IMR-90 (cell line): Measurements from ENCODE around the gene PCBP3. TPM values are rescaled to one million over a fixed set of nuclear protein-coding genes. Genes with fewer than 3 reads are reported as not detected.

Experiments used
- ATAC-seq: fragments of 200-7000 bp; cut with Tn5 transposase; 2 replicates; pipeline ENCODE4 v1.9.1; 2020; ENCODE audit warnings: low read depth, mild to moderate bottlenecking, moderate library complexity
- BruUV-seq: library from RNA; stranded (reverse); fragments of 400-500 nt; replicated peaks from 2 replicates; lab custom pipeline; 2021; lab: Mats Ljungman, UMichigan
- CTCF ChIA-PET: fragments of 300-600 bp; formaldehyde crosslinking; extraction: SDS; loops from one replicate; lab custom pipeline; 2021; ENCODE audit warnings: antibody characterized with exemption; lab: Yijun Ruan, JAX
- POLR2A ChIA-PET: fragments of 300-600 bp; sonication (Branson Sonifier 250); formaldehyde crosslinking; loops from one replicate; lab custom pipeline; 2022; ENCODE audit warnings: antibody characterized with exemption; ENCODE audit not compliant: unreplicated experiment; lab: Charles Lee
- DNase-seq: peaks from one replicate; pipeline ENCODE4 v3.0.0; 2013
- H2AFZ ChIP-seq: replicated peaks from 2 replicates; pipeline ENCODE3; 2013; ENCODE audit warnings: low read length, mild to moderate bottlenecking; ENCODE audit not compliant: poor library complexity
- H2AK5ac ChIP-seq: 2 replicates; pipeline ENCODE4 v1.6.1; 2013; ENCODE audit warnings: low read depth, low read length, inconsistent platforms
- H2AK9ac ChIP-seq: replicated peaks from 2 replicates; pipeline ENCODE3; 2013; ENCODE audit warnings: mild to moderate bottlenecking, low read depth, low read length, moderate library complexity; ENCODE audit not compliant: poor library complexity
- H2BK120ac ChIP-seq: 2 replicates; pipeline ENCODE4 v1.6.1; 2013; ENCODE audit warnings: low read depth, low read length, inconsistent platforms
- H2BK15ac ChIP-seq: 3 replicates; pipeline ENCODE4 v1.6.1; 2013; ENCODE audit warnings: low read depth, low read length, inconsistent platforms
- H2BK20ac ChIP-seq: 2 replicates; pipeline ENCODE4 v1.6.1; 2013; ENCODE audit warnings: low read depth, mild to moderate bottlenecking, inconsistent platforms, low read length, moderate library complexity
- H2BK5ac ChIP-seq: 2 replicates; pipeline ENCODE4 v1.6.1; 2013; ENCODE audit warnings: mild to moderate bottlenecking, low read depth, low read length, inconsistent platforms; ENCODE audit not compliant: poor library complexity, severe bottlenecking
- H3K14ac ChIP-seq: replicated peaks from 2 replicates; pipeline ENCODE4 v1.6.1; 2013; ENCODE audit warnings: low read depth, low read length, inconsistent platforms
- H3K18ac ChIP-seq: 2 replicates; pipeline ENCODE4 v1.6.1; 2013; ENCODE audit warnings: low read depth, low read length, control low read depth
- H3K23ac ChIP-seq: 2 replicates; pipeline ENCODE4 v1.6.1; 2013; ENCODE audit warnings: low read depth, low read length, inconsistent platforms
- H3K27ac ChIP-seq: 2 replicates; pipeline ENCODE4 v1.5.1; 2013; ENCODE audit warnings: mild to moderate bottlenecking, control low read depth, low read length; ENCODE audit not compliant: insufficient read depth
- H3K27me3 ChIP-seq: 2 replicates; pipeline ENCODE4 v1.6.1; 2013; ENCODE audit warnings: low read length; ENCODE audit not compliant: control insufficient read depth, insufficient read depth
- H3K36me3 ChIP-seq: 2 replicates; pipeline ENCODE4 v1.6.1; 2013; ENCODE audit warnings: low read length, mixed read lengths; ENCODE audit not compliant: control insufficient read depth, insufficient read depth
- H3K4ac ChIP-seq: 2 replicates; pipeline ENCODE4 v1.6.1; 2013; ENCODE audit warnings: low read depth, low read length, inconsistent platforms
- H3K4me1 ChIP-seq: 2 replicates; pipeline ENCODE4 v1.6.1; 2013; ENCODE audit warnings: low read length, mixed read lengths; ENCODE audit not compliant: control insufficient read depth, insufficient read depth
- H3K4me2 ChIP-seq: 2 replicates; pipeline ENCODE4 v1.6.1; 2013; ENCODE audit warnings: low read depth, mild to moderate bottlenecking, control low read depth, low read length, moderate library complexity
- H3K4me3 ChIP-seq: 2 replicates; pipeline ENCODE4 v1.5.1; 2013; ENCODE audit warnings: low read depth, mild to moderate bottlenecking, control low read depth, low read length, moderate library complexity; ENCODE audit not compliant: insufficient read depth
- H3K56ac ChIP-seq: 2 replicates; pipeline ENCODE4 v1.6.1; 2013; ENCODE audit warnings: low read length, inconsistent platforms; ENCODE audit not compliant: insufficient read depth; ENCODE audit errors: extremely low read depth
- H3K79me1 ChIP-seq, 2 experiments: 2 replicates each; pipeline ENCODE4 v1.6.1; 2013; ENCODE audit warnings: low read length in 2 of 2, inconsistent platforms in 1 of 2, low read depth in 1 of 2
- H3K9ac ChIP-seq: 2 replicates; pipeline ENCODE4 v1.6.1; 2013; ENCODE audit warnings: low read depth, low read length, control low read depth
- H3K9me1 ChIP-seq: 2 replicates; pipeline ENCODE4 v1.6.1; 2013; ENCODE audit warnings: low read length, inconsistent platforms; ENCODE audit not compliant: insufficient read depth
- H3K9me3 ChIP-seq: 2 replicates; pipeline ENCODE4 v1.6.1; 2013; ENCODE audit warnings: low read length; ENCODE audit not compliant: control insufficient read depth, insufficient read depth
- H4K20me1 ChIP-seq: 2 replicates; pipeline ENCODE4 v1.6.1; 2013; ENCODE audit warnings: low read length, inconsistent platforms; ENCODE audit not compliant: insufficient read depth
- H4K5ac ChIP-seq: 2 replicates; pipeline ENCODE4 v1.6.1; 2013; ENCODE audit warnings: mild to moderate bottlenecking, low read depth, low read length, control low read depth
- H4K8ac ChIP-seq, 2 experiments: 2 replicates each; pipeline ENCODE4 v1.6.1; 2013; ENCODE audit warnings: low read depth in 2 of 2, low read length in 2 of 2, control low read depth in 1 of 2, inconsistent platforms in 1 of 2
- H4K91ac ChIP-seq: 2 replicates; pipeline ENCODE4 v1.6.1; 2013; ENCODE audit warnings: low read depth, low read length, inconsistent platforms; ENCODE audit not compliant: insufficient read depth
- CEBPB ChIP-seq: IDR thresholded peaks from 2 replicates; pipeline ENCODE4 v1.6.1; 2012; ENCODE audit warnings: low read depth, low read length, improper control_type of control experiment
- CHD1 ChIP-seq: IDR thresholded peaks from 2 replicates; pipeline ENCODE4 v1.6.1; 2012; ENCODE audit warnings: low read depth, low read length, improper control_type of control experiment
- CTCF ChIP-seq: conservative IDR thresholded peaks from 2 replicates; pipeline ENCODE4 v1.5.1; 2012; ENCODE audit warnings: mild to moderate bottlenecking, low read depth, low read length, improper control_type of control experiment
- FOS ChIP-seq: fragments of 150-350 bp; IDR thresholded peaks from 2 replicates; pipeline ENCODE4 v1.6.1; 2016; ENCODE audit warnings: low read depth, low read length
- RAD21 ChIP-seq: IDR thresholded peaks from 2 replicates; pipeline ENCODE4 v1.6.1; 2012; ENCODE audit warnings: low read length, improper control_type of control experiment
- RCOR1 ChIP-seq: IDR thresholded peaks from 2 replicates; pipeline ENCODE4 v1.6.1; 2012; ENCODE audit warnings: mild to moderate bottlenecking, low read length, improper control_type of control experiment; ENCODE audit not compliant: insufficient replicate concordance
- USF2 ChIP-seq: fragments of 150-350 bp; IDR thresholded peaks from 2 replicates; pipeline ENCODE4 v1.6.1; 2017; ENCODE audit warnings: mild to moderate bottlenecking, antibody characterized with exemption, low read length, low read depth
- WGBS, 2 experiments: methylation state at CpG; one replicate each; pipeline versions ENCODE4 v1.1.5 to v1.1.7; 2013; ENCODE audit warnings: missing lambda C conversion rate in 2 of 2; ENCODE audit not compliant: insufficient read length in 1 of 2; ENCODE audit errors: extremely low coverage in 2 of 2; 5-methylcytosine and 5-hydroxymethylcytosine counted together
- dilution Hi-C: fragments of 300-500 bp; cut with HindIII; formaldehyde crosslinking; loops from one replicate; pipeline ENCODE4 v1.14.3; 2018; ENCODE audit warnings: low sequenced_read_pairs; ENCODE audit not compliant: unreplicated experiment
- in situ Hi-C: fragments of 300-500 bp; cut with MboI; formaldehyde crosslinking; loops from 3 replicates; pipeline ENCODE4 v1.14.3; 2019; ENCODE audit warnings: low sequenced_read_pairs, inconsistent platforms, mixed read lengths
- intact Hi-C: fragments of 100-400 bp; cut with micrococcal nuclease; formaldehyde crosslinking; loops from 2 replicates; pipeline ENCODE4 v1.10.0; 2022
- polyA plus RNA-seq, 3 experiments: library from polyadenylated mRNA; depleted of rRNA; stranded (reverse); fragments of >200 nt; gene quantifications; 2 replicates each; pipeline ENCODE4 v1.2.3, GENCODE V29; 2012; ENCODE audit warnings: low replicate concordance in 1 of 3
- total RNA-seq: library from RNA; depleted of rRNA; stranded (reverse); fragments of >200 nt; gene quantifications from 2 replicates; pipeline ENCODE4 v1.2.3, GENCODE V29; 2012

PCBP3 gene
- total and polyA plus RNA-seq, 2 of the 4 experiments (the other 2 are of a cell fraction), result 2.9 to 3.9 TPM

DNA sequence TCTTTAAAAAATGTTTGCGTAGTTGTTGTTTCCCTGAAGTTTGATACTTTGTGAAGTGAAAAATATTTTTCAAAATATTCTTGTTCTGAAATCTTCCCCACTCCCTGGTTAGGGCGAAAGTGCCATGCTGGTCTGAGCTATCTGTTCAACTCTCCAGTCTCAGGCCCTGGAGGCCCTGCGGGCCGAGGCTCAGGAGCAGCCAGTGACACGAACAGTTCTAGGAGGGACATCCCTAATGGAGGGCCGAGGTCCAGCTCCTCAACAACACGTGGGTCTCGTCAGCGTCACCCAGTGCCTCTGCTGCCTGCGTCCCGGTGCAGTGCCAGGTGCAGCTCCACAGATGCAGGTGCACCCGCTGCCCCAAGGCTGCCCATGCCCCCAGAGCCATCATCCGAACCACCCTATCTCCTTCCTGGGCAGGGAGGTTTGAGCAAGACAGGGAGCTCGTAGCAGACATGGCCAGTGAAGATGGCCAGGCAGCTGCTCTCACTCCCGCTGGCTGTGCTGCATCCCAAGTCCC is 268.3 kb downstream of the PCBP3 start:
- H2AK9ac ChIP-seq, result no peak overlapping the region
- TF ChIP-seq RCOR1 (no peak), CHD1 (no peak), RAD21 (no peak), CTCF (no peak), USF2 (no peak), CEBPB (no peak), FOS (no peak)
- H2BK5ac ChIP-seq, result no peak overlapping the region
- H3K9ac ChIP-seq, result no peak overlapping the region
- no peak overlapping the region for H3K56ac ChIP-seq
- no peak overlapping the region for H3K4me3 ChIP-seq
- H2BK15ac ChIP-seq, result no peak overlapping the region
- H2AFZ ChIP-seq, result no peak overlapping the region
- peaks cover 2% of the 10 kb centered on the region; the same call in 1 of the 2 replicates for H3K36me3 ChIP-seq
- no peaks in the 10 kb centered on the region for H3K79me1 ChIP-seq
- ATAC-seq (no peak), DNase-seq (no peak)
- intact Hi-C loops, result no loop called here
- no peaks in the 10 kb centered on the region for H4K20me1 ChIP-seq
- in situ Hi-C loops, result no loop called here
- 88% methylated on average over 7 of the region's 15 CpGs; no CpG with 5 or more reads in 1 of the 2 experiments for WGBS, 2 experiments
- H4K5ac ChIP-seq, result no peak overlapping the region
- no peak overlapping the region for H4K91ac ChIP-seq
- no peaks in the 10 kb centered on the region for H3K9me3 ChIP-seq
- POLR2A ChIA-PET, result no interaction called here
- no peak overlapping the region for H4K8ac ChIP-seq
- no peak overlapping the region for H3K4ac ChIP-seq
- H3K27ac ChIP-seq, result no peak overlapping the region
- H3K18ac ChIP-seq, result no peak overlapping the region
- peaks cover 3% of the 10 kb centered on the region; the same call in 1 of the 2 replicates for H3K4me1 ChIP-seq
- peaks cover 5% of the 10 kb centered on the region; the same call in 1 of the 2 replicates for H3K27me3 ChIP-seq
- H3K4me2 ChIP-seq, result no peak overlapping the region
- dilution Hi-C loops, result no loop called here
- CTCF ChIA-PET, result no interaction called here
- no peak overlapping the region for H3K23ac ChIP-seq
- H3K9me1 ChIP-seq, result no peaks in the 10 kb centered on the region
- no TSS peak for BruUV-seq
- H2BK20ac ChIP-seq, result no peak overlapping the region
- no peak overlapping the region for H2BK120ac ChIP-seq
- no peak overlapping the region; the same call in 1 of the 2 replicates for H2AK5ac ChIP-seq
- no peak overlapping the region for H3K14ac ChIP-seq
